Activated gamma-delta T cell treated with anti-CD3 and anti-CD28 coated beads, Interleukin-2, amount 50 U/mL, for 16 hours (primary cell): Measurements from ENCODE around the gene LPIN2.

Source experiments
- DNase-seq: peaks from one replicate; pipeline ENCODE4 v3.0.0-alpha.2; 2020; ENCODE audit warnings: low read depth

LPIN2 gene

DNA sequence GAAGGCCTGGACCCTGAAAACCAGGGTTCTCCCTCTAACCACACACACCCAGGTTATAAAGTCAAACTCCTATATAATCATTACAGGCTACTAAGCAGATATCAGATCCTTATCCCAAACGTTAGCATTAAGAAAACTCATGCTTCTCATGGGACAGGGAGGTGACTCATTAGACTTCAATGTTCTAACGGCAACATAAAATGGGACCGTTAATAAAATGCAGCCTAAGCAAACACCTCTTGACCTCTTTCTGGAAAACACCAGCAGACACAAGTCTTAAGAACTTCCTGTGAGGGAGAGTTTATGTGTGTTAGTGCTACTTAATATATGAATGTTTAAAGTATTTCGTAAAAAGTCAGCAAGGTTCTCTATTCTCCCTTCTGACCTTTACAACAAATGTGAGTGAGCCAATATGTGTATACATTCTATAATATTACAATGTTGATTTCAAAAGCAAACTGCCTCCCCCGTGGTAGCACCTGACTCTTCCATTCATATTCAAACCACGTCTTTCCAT lies 31.7 kb downstream of the LPIN2 start:
- DNase-seq = no peak

GRCh38 chr18:2979871-2980790 lies 32.8 kb downstream of the LPIN2 start:
- no peak for DNase-seq

- DNase-seq = no peak
Measured at GRCh38 chr18:2979129-2979528, 33.8 kb downstream of the LPIN2 start.

GRCh38 chr18:2978661-2979106 lies 34.3 kb downstream of the LPIN2 start:
- DNase-seq = no peak

DNA sequence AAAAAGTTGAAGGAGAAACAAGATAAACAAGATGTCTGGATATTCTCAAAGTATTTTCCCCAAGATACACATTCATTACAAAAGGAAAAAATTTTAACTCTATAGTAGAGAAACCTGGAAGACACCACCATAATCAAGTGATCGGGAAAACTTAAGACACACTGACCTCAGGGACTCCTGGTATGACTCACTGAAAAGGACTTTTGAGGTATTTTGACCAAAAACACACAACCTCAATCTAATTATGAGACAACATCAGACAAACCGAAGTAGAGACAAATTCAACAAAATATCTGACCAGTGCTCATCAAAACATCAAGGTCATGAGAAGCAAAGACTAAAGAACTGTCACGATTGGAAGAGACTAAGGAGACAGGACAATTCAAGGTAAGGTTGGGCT lies 34.7 kb downstream of the LPIN2 start:
- DNase-seq = no peak

- no peak for DNase-seq
Measured at GRCh38 chr18:2976218-2977132, 36.5 kb downstream of the LPIN2 start.

DNA sequence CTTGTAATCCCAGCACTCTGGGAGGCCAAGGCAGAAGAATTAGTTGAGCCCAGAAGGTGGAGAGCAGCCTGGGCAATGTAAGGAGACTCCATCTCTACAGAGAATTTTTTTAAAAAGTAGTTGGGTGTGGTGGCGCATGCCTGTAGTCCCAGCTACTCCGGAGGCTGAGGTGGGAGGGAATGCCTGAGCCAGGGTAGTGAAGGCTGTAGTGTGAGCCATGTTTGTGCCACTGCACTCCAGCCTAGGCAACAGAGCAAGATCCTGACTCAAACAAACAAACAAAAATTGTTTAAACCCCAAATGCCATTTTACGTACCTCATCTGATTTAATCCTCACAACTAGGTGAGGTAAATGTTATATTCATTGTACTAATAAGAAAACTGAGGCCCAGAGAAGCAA lies 38.2 kb downstream of the LPIN2 start:
- no peak for DNase-seq

DNA sequence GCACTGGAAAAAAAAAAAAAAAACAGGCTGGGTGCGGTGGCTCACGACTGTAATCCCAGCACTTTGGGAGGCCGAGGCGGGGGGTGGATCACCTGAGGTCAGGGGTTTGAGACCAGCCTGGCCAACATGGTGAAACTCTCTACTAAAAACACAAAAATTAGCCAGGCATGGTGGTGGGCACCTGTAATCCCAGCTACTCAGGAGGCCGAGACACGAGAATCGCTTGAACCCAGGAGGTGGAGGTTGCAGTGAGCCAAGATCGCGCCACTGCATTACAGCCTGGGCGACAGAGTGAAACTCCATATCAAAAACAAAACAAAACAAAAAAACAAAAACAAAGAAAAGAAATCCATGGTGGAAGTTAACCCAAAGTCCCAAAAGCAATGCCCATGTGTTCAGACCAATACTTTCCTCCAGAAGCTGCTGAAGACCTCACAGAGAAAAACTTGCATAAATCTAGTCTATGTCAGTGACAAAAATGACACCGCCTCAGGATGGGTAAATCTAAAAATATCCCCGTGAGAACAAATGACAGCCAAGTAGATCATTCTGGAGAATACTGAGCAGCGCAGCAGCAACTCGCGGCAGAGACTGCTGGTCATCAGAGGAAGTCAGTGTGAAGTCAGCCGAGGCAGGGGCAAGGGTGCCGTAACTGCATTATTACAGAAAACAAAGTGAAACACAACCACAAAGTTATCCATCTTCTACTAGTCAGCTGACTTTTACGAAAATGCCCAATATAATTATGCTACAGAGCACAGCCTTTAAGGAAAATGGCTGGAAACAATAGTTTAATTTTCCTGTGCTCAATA lies 41.0 kb downstream of the LPIN2 start:
- DNase-seq = peak; percentile 45

GRCh38 chr18:2970772-2971659 lies 41.9 kb downstream of the LPIN2 start:
- DNase-seq = no peak

GRCh38 chr18:2970344-2970743 lies 42.6 kb downstream of the LPIN2 start:
- no peak for DNase-seq

GRCh38 chr18:2969695-2970094 lies 43.2 kb downstream of the LPIN2 start:
- DNase-seq = no peak

DNA sequence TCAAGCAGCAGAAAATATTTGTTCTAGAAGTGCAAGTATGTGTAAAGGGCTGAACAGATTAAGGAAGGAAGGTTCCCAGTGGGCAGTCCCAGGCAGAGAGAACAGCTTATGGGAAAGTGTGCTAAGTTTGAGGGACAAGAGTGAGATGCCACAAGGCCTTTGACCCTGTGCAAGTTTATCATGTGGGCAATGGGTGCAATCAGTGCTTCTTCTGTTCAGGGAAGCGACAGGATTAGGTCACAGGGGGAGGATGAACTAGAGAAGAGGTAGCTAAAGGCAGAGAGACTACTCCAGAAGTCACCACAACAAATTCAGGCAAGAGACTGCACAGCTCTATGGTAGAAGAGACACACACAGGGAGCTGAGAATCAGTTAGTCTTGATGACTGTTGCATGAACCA lies 44.3 kb downstream of the LPIN2 start:
- no peak for DNase-seq

GRCh38 chr18:2967820-2968219 lies 45.1 kb downstream of the LPIN2 start:
- no peak for DNase-seq

DNA sequence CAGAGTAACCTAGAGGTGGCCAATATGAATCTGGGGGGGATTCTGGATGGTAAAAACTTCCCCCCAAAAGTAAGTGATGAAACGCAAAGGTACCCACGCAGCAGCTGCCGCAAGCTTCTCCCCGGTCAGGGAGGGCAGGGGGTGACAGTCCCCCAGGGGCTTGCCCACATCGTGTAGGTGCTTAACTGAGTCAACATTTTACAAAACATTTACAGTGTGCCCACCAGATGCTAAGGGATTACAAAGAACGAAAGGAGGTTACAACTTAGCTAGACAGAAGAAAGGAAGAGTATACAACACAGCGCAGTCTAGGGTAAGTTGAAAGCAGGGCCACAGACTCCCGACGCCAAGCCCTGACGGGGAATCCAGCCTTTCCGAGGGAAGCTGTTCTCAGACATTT lies 45.6 kb downstream of the LPIN2 start:
- DNase-seq = no peak

GRCh38 chr18:2966560-2966959 lies 46.4 kb downstream of the LPIN2 start:
- no peak for DNase-seq

GRCh38 chr18:2965797-2966196 lies 47.1 kb downstream of the LPIN2 start:
- DNase-seq = no peak

- no peak for DNase-seq
Measured at GRCh38 chr18:2964361-2965010, 48.5 kb downstream of the LPIN2 start.
